Mucosa of descending colon (tissue), 3 donors: ENCODE data around the gene XIRP2. TPM values are rescaled to one million over a fixed set of nuclear protein-coding genes. Genes with fewer than 3 reads are reported as not detected.

ENCODE experiments used
- ATAC-seq: fragments of 200-7000 bp; cut with Tn5 transposase; one replicate; pipeline ENCODE4 v1.9.1; 2020; ENCODE audit warnings: mild to moderate bottlenecking, moderate library complexity
- DNase-seq, 3 donors: peaks; one replicate each; pipeline ENCODE4 v3.0.0-alpha.2; 2020
- H3K36me3 ChIP-seq: fragments of 200-600 bp; one replicate; pipeline ENCODE4 v1.8.0; 2021; ENCODE audit warnings: low read depth, mild to moderate bottlenecking
- H3K4me1 ChIP-seq: fragments of 200-600 bp; one replicate; pipeline ENCODE4 v1.8.0; 2021; ENCODE audit warnings: low read depth, mild to moderate bottlenecking
- H3K4me3 ChIP-seq: fragments of 200-600 bp; one replicate; pipeline ENCODE4 v1.8.0; 2021; ENCODE audit warnings: mild to moderate bottlenecking
- H3K9me3 ChIP-seq: fragments of 200-600 bp; one replicate; pipeline ENCODE4 v1.8.0; 2021; ENCODE audit warnings: mild to moderate bottlenecking
- intact Hi-C, 2 donors: fragments of 100-400 bp; cut with DNase I in 1 of 2; cut with micrococcal nuclease in 1 of 2; formaldehyde crosslinking; loops; one replicate each; pipeline versions ENCODE4 v1.11.0 to v1.11.1; 2022; cut with DNase I, micrococcal nuclease
- long read RNA-seq, 2 donors: library from polyadenylated mRNA; unstranded; transcript quantifications; one replicate each; pipeline ENCODE4 v2.0.0, GENCODE V29; 2019 to 2021
- total RNA-seq, 3 donors: library from RNA; stranded (reverse); fragmentation: NEBNext Ultra II Directional in 2 of 3; extraction: Animal tissue kit (Norgen Biotek cat#: 25700) in 2 of 3; gene quantifications; one replicate each; pipeline versions ENCODE4 v1.2.1 to v1.2.4, GENCODE V29; 2021 to 2023
- TF ChIP-seq, protein P1 (sequence below): fragments of 200-600 bp; IDR thresholded peaks from one replicate; pipeline ENCODE4 v1.8.0; 2022; ENCODE audit warnings: antibody characterized with exemption, mild to moderate bottlenecking
- donor health status: DM: no; HTN: no; CAD: no; lungs with moderate emphysema.
- donor health status: DM: no; HTN: no; CAD: no.
- donor health status: DM: no; HTN: yes; CAD: no.

Gene XIRP2, protein sequence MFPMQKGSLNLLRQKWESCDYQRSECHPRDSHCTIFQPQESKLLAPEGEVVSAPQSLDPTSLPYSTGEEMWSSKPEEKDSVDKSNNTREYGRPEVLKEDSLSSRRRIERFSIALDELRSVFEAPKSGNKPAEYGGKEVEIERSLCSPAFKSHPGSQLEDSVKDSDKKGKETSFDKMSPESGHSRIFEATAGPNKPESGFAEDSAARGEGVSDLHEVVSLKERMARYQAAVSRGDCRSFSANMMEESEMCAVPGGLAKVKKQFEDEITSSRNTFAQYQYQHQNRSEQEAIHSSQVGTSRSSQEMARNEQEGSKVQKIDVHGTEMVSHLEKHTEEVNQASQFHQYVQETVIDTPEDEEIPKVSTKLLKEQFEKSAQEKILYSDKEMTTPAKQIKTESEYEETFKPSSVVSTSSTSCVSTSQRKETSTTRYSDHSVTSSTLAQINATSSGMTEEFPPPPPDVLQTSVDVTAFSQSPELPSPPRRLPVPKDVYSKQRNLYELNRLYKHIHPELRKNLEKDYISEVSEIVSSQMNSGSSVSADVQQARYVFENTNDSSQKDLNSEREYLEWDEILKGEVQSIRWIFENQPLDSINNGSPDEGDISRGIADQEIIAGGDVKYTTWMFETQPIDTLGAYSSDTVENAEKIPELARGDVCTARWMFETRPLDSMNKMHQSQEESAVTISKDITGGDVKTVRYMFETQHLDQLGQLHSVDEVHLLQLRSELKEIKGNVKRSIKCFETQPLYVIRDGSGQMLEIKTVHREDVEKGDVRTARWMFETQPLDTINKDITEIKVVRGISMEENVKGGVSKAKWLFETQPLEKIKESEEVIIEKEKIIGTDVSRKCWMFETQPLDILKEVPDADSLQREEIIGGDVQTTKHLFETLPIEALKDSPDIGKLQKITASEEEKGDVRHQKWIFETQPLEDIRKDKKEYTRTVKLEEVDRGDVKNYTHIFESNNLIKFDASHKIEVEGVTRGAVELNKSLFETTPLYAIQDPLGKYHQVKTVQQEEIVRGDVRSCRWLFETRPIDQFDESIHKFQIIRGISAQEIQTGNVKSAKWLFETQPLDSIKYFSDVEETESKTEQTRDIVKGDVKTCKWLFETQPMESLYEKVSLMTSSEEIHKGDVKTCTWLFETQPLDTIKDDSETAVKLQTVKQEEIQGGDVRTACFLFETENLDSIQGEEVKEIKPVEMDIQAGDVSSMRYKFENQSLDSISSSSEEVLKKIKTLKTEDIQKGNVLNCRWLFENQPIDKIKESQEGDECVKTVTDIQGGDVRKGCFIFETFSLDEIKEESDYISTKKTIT (N-terminal part only)
- total RNA-seq = under 1 TPM in 2 of 3 donors, not detected in 1; 0.29 to 0.55 TPM
- long read RNA-seq, donor 1 = 0 reads
- long read RNA-seq, donor 2 = 0 reads

DNA sequence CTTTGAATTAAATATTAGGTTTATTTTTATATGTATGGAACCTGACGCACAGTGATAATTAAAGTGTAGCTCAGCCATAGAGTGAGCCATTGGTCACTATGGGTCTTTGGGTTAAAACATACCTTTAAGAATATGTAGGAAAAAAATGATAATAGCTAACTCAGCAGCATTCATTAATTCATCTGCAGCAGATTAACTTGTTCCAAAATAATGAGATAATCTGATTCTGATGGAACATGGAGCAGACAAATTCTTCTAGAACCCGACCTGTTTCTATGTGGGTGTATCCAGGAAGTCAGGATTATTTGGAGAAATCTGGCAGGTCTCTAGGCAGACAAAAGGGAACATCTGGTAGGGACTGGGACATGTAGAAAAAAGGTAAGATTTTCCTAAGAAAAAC, at the start of gene XIRP2:
Gene XIRP2, plus strand, starts transcription at position 301 of the 400 bp plus-strand sequence. CDS start 15,003 bp downstream, outside the sequence.
- Histone ChIP-seq H3K4me3 (no peak within 1 kb of the TSS), H3K4me1 (no peaks in the 10 kb centered on the region), H3K36me3 (no peaks in the 10 kb centered on the region), H3K9me3 (no peaks in the 10 kb centered on the region)
- no peak for DNase-seq
- TF ChIP-seq, protein P1, sequence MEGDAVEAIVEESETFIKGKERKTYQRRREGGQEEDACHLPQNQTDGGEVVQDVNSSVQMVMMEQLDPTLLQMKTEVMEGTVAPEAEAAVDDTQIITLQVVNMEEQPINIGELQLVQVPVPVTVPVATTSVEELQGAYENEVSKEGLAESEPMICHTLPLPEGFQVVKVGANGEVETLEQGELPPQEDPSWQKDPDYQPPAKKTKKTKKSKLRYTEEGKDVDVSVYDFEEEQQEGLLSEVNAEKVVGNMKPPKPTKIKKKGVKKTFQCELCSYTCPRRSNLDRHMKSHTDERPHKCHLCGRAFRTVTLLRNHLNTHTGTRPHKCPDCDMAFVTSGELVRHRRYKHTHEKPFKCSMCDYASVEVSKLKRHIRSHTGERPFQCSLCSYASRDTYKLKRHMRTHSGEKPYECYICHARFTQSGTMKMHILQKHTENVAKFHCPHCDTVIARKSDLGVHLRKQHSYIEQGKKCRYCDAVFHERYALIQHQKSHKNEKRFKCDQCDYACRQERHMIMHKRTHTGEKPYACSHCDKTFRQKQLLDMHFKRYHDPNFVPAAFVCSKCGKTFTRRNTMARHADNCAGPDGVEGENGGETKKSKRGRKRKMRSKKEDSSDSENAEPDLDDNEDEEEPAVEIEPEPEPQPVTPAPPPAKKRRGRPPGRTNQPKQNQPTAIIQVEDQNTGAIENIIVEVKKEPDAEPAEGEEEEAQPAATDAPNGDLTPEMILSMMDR = no peak
- intact Hi-C loops = no loop called here
- ATAC-seq = no peak

- intact Hi-C loops = no loop called here
- Histone ChIP-seq H3K9me3 (no peaks in the 10 kb centered on the region), H3K4me3 (no peak overlapping the region), H3K4me1 (no peaks in the 10 kb centered on the region), H3K36me3 (no peaks in the 10 kb centered on the region)
- ATAC-seq (no peak), DNase-seq (no peak)
- TF ChIP-seq, protein P1 = no peak
Measured at GRCh38 chr2:166841152-166841551, 47.1 kb upstream of the XIRP2 start.

DNA sequence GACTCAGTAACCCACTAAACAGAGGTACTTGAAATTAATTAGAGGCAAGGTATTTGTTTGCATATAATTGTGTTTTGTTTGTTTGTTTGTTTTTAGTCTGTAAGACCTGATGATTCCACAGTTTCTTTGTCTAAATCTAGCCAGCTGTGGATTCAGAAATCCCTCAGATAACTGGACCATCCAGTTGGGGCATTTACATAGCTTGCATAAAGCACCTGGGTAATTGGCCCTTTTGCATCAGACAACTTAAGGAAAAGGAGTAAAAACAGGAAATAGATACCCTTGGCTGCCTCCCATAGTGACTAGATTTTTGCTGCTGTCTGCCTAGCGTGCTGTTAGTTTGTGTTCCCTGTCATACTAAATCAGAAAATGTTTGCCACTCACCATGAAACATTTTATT, 46.6 kb upstream of the XIRP2 start:
- H3K9me3 ChIP-seq = no peaks in the 10 kb centered on the region
- ATAC-seq (no peak), DNase-seq (no peak)
- no peaks in the 10 kb centered on the region for H3K4me1 ChIP-seq
- no peak overlapping the region for H3K4me3 ChIP-seq
- intact Hi-C loops = no loop called here
- TF ChIP-seq, protein P1 = no peak
- H3K36me3 ChIP-seq = no peaks in the 10 kb centered on the region

GRCh38 chr2:166844111-166844510, 44.2 kb upstream of the XIRP2 start:
- Histone ChIP-seq H3K4me1 (no peaks in the 10 kb centered on the region), H3K9me3 (no peaks in the 10 kb centered on the region), H3K36me3 (no peaks in the 10 kb centered on the region), H3K4me3 (no peak overlapping the region)
- DNase-seq (no peak), ATAC-seq (no peak)
- TF ChIP-seq, protein P1 = no peak
- intact Hi-C loops = no loop called here

- no peak overlapping the region for H3K4me3 ChIP-seq
- H3K36me3 ChIP-seq = no peaks in the 10 kb centered on the region
- no peaks in the 10 kb centered on the region for H3K9me3 ChIP-seq
- no peaks in the 10 kb centered on the region for H3K4me1 ChIP-seq
- TF ChIP-seq, protein P1 = no peak
- intact Hi-C loops = no loop called here
- ATAC-seq (no peak), DNase-seq (no peak)
Measured at GRCh38 chr2:166862468-166863132, 25.7 kb upstream of the XIRP2 start.
